B cell (primary cell): Measurements from ENCODE around the gene KLF7. TPM values are rescaled to one million over a fixed set of nuclear protein-coding genes. Genes with fewer than 3 reads are reported as not detected.

Experiments used
- ATAC-seq: fragments of 200-7000 bp; cut with Tn5 transposase; one replicate; pipeline ENCODE4 v1.10.0; 2021; ENCODE audit warnings: low read depth, mild to moderate bottlenecking, moderate number of reproducible peaks, moderate library complexity
- CTCF ChIA-PET: fragments of 350-600 bp; sonication (Branson Sonifier 250); formaldehyde crosslinking; loops from one replicate; lab custom pipeline; 2021; ENCODE audit warnings: antibody characterized with exemption, inconsistent platforms; lab: Charles Lee
- POLR2A ChIA-PET: fragments of 350-600 bp; sonication (Branson Sonifier 250); formaldehyde crosslinking; loops from one replicate; lab custom pipeline; 2021; ENCODE audit warnings: antibody characterized with exemption; lab: Charles Lee
- DNase-seq: peaks from one replicate; pipeline ENCODE4 v3.0.0; 2013
- H2AFZ ChIP-seq: 2 replicates; pipeline ENCODE4 v1.6.1; 2012; ENCODE audit warnings: mild to moderate bottlenecking, low read depth, low read length; ENCODE audit not compliant: insufficient read depth, poor library complexity, severe bottlenecking
- H3K27ac ChIP-seq, 2 donors: 1 replicate in 1 of 2; 2 replicates in 1 of 2; pipeline ENCODE4 v1.5.1; 2012 to 2013; ENCODE audit warnings: low read length in 2 of 2, mild to moderate bottlenecking in 2 of 2, moderate library complexity in 1 of 2
- H3K27me3 ChIP-seq, 4 experiments: fragments of 200-600 bp in 1 of 4; sonication (generic) in 1 of 4; replicated peaks in 1 of 4; 1 replicate in 2 of 4; 2 replicates in 2 of 4; pipeline versions ENCODE4 v1.6.1 to v1.7.0; 2013 to 2016; ENCODE audit warnings: low read length in 3 of 4, mild to moderate bottlenecking in 2 of 4, mixed read lengths in 1 of 4, moderate library complexity in 1 of 4; ENCODE audit not compliant: insufficient read depth in 4 of 4, control insufficient read depth in 3 of 4; ENCODE audit errors: control extremely low read depth in 1 of 4
- H3K36me3 ChIP-seq, 2 experiments: replicated peaks in 1 of 2; 1 replicate in 1 of 2; 2 replicates in 1 of 2; pipeline versions ENCODE4 v1.6.1 to v1.7.1; 2013; ENCODE audit warnings: low read length in 1 of 2; ENCODE audit not compliant: insufficient read depth in 2 of 2, control insufficient read depth in 1 of 2; ENCODE audit errors: control extremely low read depth in 1 of 2, extremely low read depth in 1 of 2
- H3K4me1 ChIP-seq, 2 donors: fragments of 200-600 bp in 1 of 2; sonication (generic) in 1 of 2; 1 replicate in 1 of 2; 2 replicates in 1 of 2; pipeline versions ENCODE4 v1.5.1 to v1.6.1; 2013 to 2017; ENCODE audit warnings: low read length in 2 of 2; ENCODE audit not compliant: control insufficient read depth in 2 of 2, insufficient read depth in 2 of 2
- H3K4me2 ChIP-seq: replicated peaks from 2 replicates; pipeline ENCODE3; 2012; ENCODE audit warnings: mild to moderate bottlenecking, low read depth, low read length; ENCODE audit not compliant: poor library complexity, severe bottlenecking
- H3K4me3 ChIP-seq, 5 experiments: fragments of 200-600 bp in 1 of 5; sonication (generic) in 1 of 5; 1 replicate in 3 of 5; 2 replicates in 2 of 5; pipeline versions ENCODE4 v1.5.1 to v1.7.0; 2011 to 2016; ENCODE audit warnings: low read length in 4 of 5, mild to moderate bottlenecking in 4 of 5, low read depth in 2 of 5, control low read depth in 1 of 5, moderate library complexity in 1 of 5; ENCODE audit not compliant: insufficient read depth in 1 of 5; ENCODE audit errors: control extremely low read depth in 1 of 5, extremely low read depth in 1 of 5
- H3K79me2 ChIP-seq: fragments of 200-600 bp; sonication (generic); one replicate; pipeline ENCODE4 v1.6.0; 2016; ENCODE audit warnings: low read length; ENCODE audit not compliant: control insufficient read depth, insufficient read depth
- H3K9ac ChIP-seq: fragments of 200-600 bp; sonication (generic); 2 replicates; pipeline ENCODE4 v1.6.1; 2017; ENCODE audit warnings: mild to moderate bottlenecking, low read length, moderate library complexity
- H3K9me3 ChIP-seq, 3 donors: one replicate each; pipeline versions ENCODE4 v1.6.1 to v1.7.1; 2013; ENCODE audit warnings: low read length in 2 of 3; ENCODE audit not compliant: control insufficient read depth in 2 of 3, insufficient read depth in 1 of 3; ENCODE audit errors: control extremely low read depth in 1 of 3
- H4K20me1 ChIP-seq: 2 replicates; pipeline ENCODE4 v1.6.0; 2012; ENCODE audit warnings: mild to moderate bottlenecking, low read length; ENCODE audit not compliant: insufficient read depth, control insufficient read depth, poor library complexity, severe bottlenecking
- H3K27ac Mint-ChIP-seq: one replicate; pipeline ENCODE4 v1.8.0; 2021; ENCODE audit warnings: mixed read lengths
- H3K27me3 Mint-ChIP-seq: one replicate; pipeline ENCODE4 v1.8.0; 2021; ENCODE audit warnings: mixed read lengths
- H3K4me1 Mint-ChIP-seq: one replicate; pipeline ENCODE4 v1.8.0; 2021; ENCODE audit warnings: mixed read lengths
- H3K4me3 Mint-ChIP-seq: one replicate; pipeline ENCODE4 v1.8.0; 2021; ENCODE audit warnings: mixed read lengths
- H3K9me3 Mint-ChIP-seq: one replicate; pipeline ENCODE4 v1.8.0; 2022; ENCODE audit warnings: mixed read lengths; ENCODE audit not compliant: insufficient read depth
- CTCF ChIP-seq: fragments of 200-600 bp; IDR thresholded peaks from one replicate; pipeline ENCODE4 v1.8.0; 2022; ENCODE audit warnings: antibody characterized with exemption, mild to moderate bottlenecking
- EZH2 ChIP-seq: IDR thresholded peaks from 2 replicates; pipeline ENCODE4 v1.6.1; 2012; ENCODE audit warnings: borderline replicate concordance, low read depth, mild to moderate bottlenecking, moderate library complexity, low read length; ENCODE audit not compliant: insufficient read depth, poor library complexity, severe bottlenecking
- WGBS: methylation state at CpG from one replicate; pipeline ENCODE4 v1.1.5; 2013; ENCODE audit warnings: missing lambda C conversion rate; ENCODE audit not compliant: insufficient coverage; 5-methylcytosine and 5-hydroxymethylcytosine counted together
- intact Hi-C: fragments of 100-400 bp; cut with micrococcal nuclease; formaldehyde crosslinking; loops from one replicate; pipeline ENCODE4 v1.10.0; 2022
- polyA plus RNA-seq: library from polyadenylated mRNA; depleted of rRNA; stranded (reverse); fragments of >200 nt; gene quantifications from 2 replicates; pipeline ENCODE4 v1.2.3, GENCODE V29; 2012
- total RNA-seq, 2 donors: library from RNA; stranded (reverse); fragments of 120-200 nt in 1 of 2; gene quantifications; 1 replicate in 1 of 2; 2 replicates in 1 of 2; pipeline versions ENCODE4 v1.2.3 to v1.2.4, GENCODE V29; 2013 to 2022

The KLF7 gene
- total and polyA plus RNA-seq, 2 donors (not counting 1 experiment from before 2014, with no cell fraction given) = 46.2 to 93.2 TPM

- H3K4me2 ChIP-seq = no peak overlapping the region
- intact Hi-C loops = loop anchor here (10.0 kb wide), 1 partner anchor 343 kb away; no protein-coding TSS in a partner anchor
- H3K9me3 ChIP-seq = no peaks in the 10 kb centered on the region
- no peak for TF ChIP-seq EZH2
- TF ChIP-seq CTCF = no peak
- H2AFZ ChIP-seq = no peak overlapping the region
- no peak overlapping the region for H3K4me3 ChIP-seq
- Mint-ChIP-seq H3K9me3 (no peaks in the 10 kb centered on the region), H3K27me3 (no peaks in the 10 kb centered on the region), H3K4me3 (no peak overlapping the region), H3K27ac (no peak overlapping the region), H3K4me1 (peaks cover 75% of the 10 kb centered on the region)
- no peaks in the 10 kb centered on the region for H3K27me3 ChIP-seq
- POLR2A ChIA-PET = interaction anchor here (0.9 kb wide), 1 partner anchor 18 kb away, joined by 5 read pairs; the partner anchor contains the start of gene KLF7
- peaks cover 9% of the 10 kb centered on the region for H4K20me1 ChIP-seq
- CTCF ChIA-PET = interaction anchor here (1.2 to 1.3 kb wide), 3 partner anchors 14 to 18 kb away, joined by 3 to 4 read pairs (median 3); partner anchors contain the start of gene KLF7
- H3K79me2 ChIP-seq = peaks cover 76% of the 10 kb centered on the region
- no peak overlapping the region for H3K27ac ChIP-seq
- no peak for ATAC-seq
- H3K9ac ChIP-seq = no peak overlapping the region
- no peak for DNase-seq
- H3K36me3 ChIP-seq = peaks cover 0 to 6% of the 10 kb centered on the region in 2 experiments
- WGBS = no CpG with 5 or more reads among the region's 2 CpGs
- H3K4me1 ChIP-seq = peaks cover 62 to 71% of the 10 kb centered on the region in 2 donors
Measured at GRCh38 chr2:207148020-207148419, 17.7 kb downstream of the KLF7 start.

GRCh38 chr2:207144173-207144785, 21.5 kb downstream of the KLF7 start:
- TF ChIP-seq CTCF (no peak), EZH2 (no peak)
- H3K27ac Mint-ChIP-seq = peak overlapping the region; percentile 94
- 76% methylated on average over 3 of the region's 3 CpGs for WGBS
- Histone ChIP-seq H3K36me3 (peaks cover 0 to 6% of the 10 kb centered on the region in 2 experiments), H3K4me1 (peaks cover 57 to 64% of the 10 kb centered on the region in 2 donors), H3K4me3 (peak overlapping the region in 4 of 5 experiments; percentile 43 to 71 (median 54)), H3K27me3 (no peaks in the 10 kb centered on the region), H3K9me3 (no peaks in the 10 kb centered on the region), H3K79me2 (peaks cover 72% of the 10 kb centered on the region), H2AFZ (peak overlapping the region; percentile 59), H3K9ac (peak overlapping the region; percentile 82), H3K27ac (peak overlapping the region; percentile 93 to 99), H3K4me2 (peak overlapping the region; percentile 91), H4K20me1 (no peaks in the 10 kb centered on the region)
- CTCF ChIA-PET = interaction anchor here (0.8 to 4.5 kb wide), 7 partner anchors 12 to 389 kb away, joined by 3 to 92 read pairs (median 8); partner anchors contain the start of gene KLF7
- H3K9me3 Mint-ChIP-seq = no peaks in the 10 kb centered on the region
- DNase-seq = no peak
- intact Hi-C loops = loop anchor here (1.0 to 10.0 kb wide), 2 partner anchors 9 to 339 kb away; no protein-coding TSS in a partner anchor
- no peak for ATAC-seq
- H3K27me3 Mint-ChIP-seq = no peaks in the 10 kb centered on the region
- H3K4me3 Mint-ChIP-seq = peak overlapping the region; percentile 89
- POLR2A ChIA-PET = interaction anchor here (0.6 to 4.8 kb wide), 9 partner anchors 8 to 386 kb away, joined by 3 to 122 read pairs (median 4); partner anchors contain the start of genes CREB1 and KLF7
- H3K4me1 Mint-ChIP-seq = peaks cover 72% of the 10 kb centered on the region
